ENCODE measurements around the gene SYNE2. TPM values are rescaled to one million over a fixed set of nuclear protein-coding genes. Genes with fewer than 3 reads are reported as not detected.

Gene SYNE2
- total and polyA plus RNA-seq, 2 of the 8 experiments (the other 6 are each of a cell fraction or from before 2014, with no cell fraction given) = 32.6 to 46.1 TPM

- Histone ChIP-seq H2BK12ac (ENCODE audit: low read depth, low read length) (no peak overlapping the region), H3K79me2 (ENCODE audit: control insufficient read depth in 1 of 2, insufficient read depth in 2 of 2, low read length in 2 of 2) (no peaks in the 10 kb centered on the region), H3K36me3 (ENCODE audit: control insufficient read depth in 2 of 4, insufficient read depth in 4 of 4, low read length in 3 of 4) (peaks cover 0 to 6% (median 1%) of the 10 kb centered on the region in 4 experiments; a peak in 3 of 8 replicates), H3K9ac (replicated peaks in 1 of 4; ENCODE audit: extremely low read depth in 1 of 4, low read depth in 3 of 4, low read length in 3 of 4) (no peak overlapping the region), H3K56ac (replicated peaks; ENCODE audit: insufficient read length, low read depth, low read length) (no peak overlapping the region), H3K23me2 (ENCODE audit: low read depth, low read length) (no peaks in the 10 kb centered on the region), H2AK5ac (ENCODE audit: low read depth, low read length) (no peak overlapping the region), H3K23ac (ENCODE audit: insufficient read length) (no peak overlapping the region), H3K4me2 (ENCODE audit: insufficient read depth in 1 of 2, low read depth in 2 of 2, low read length in 2 of 2) (no peak overlapping the region), H4K5ac (ENCODE audit: insufficient read length, low read depth, low read length) (no peak overlapping the region), H2BK120ac (replicated peaks; ENCODE audit: low read depth, low read length) (no peak overlapping the region), H3K79me1 (ENCODE audit: low read depth, low read length) (no peaks in the 10 kb centered on the region), H4K91ac (replicated peaks; ENCODE audit: insufficient read length, low read length) (no peak overlapping the region), H2BK20ac (ENCODE audit: low read length) (no peak overlapping the region), H4K8ac (ENCODE audit: extremely low read depth, insufficient read depth, low read length) (no peak overlapping the region), H3K18ac (ENCODE audit: extremely low read depth, low read length) (no peak overlapping the region), H3K14ac (ENCODE audit: insufficient read length) (no peak overlapping the region), H3K27ac (ENCODE audit: low read depth, low read length) (no peak overlapping the region), H3K4me1 (replicated peaks in 1 of 4; ENCODE audit: control insufficient read depth in 3 of 4, insufficient read depth in 4 of 4, low read length in 3 of 4) (peaks cover 0 to 6% (median 3%) of the 10 kb centered on the region in 4 experiments; a peak in 5 of 7 replicates), H3K4me3 (ENCODE audit: extremely low read depth in 1 of 4, insufficient read depth in 2 of 4, low read depth in 3 of 4, low read length in 4 of 4) (no peak overlapping the region), H4K20me1 (replicated peaks in 1 of 2; ENCODE audit: control insufficient read depth in 1 of 2, insufficient read depth in 2 of 2, low read length in 2 of 2) (no peaks in the 10 kb centered on the region), H3K4ac (replicated peaks; ENCODE audit: insufficient read length, low read depth, low read length) (no peak overlapping the region), H2BK5ac (ENCODE audit: low read depth, low read length) (no peak overlapping the region), H3K27me3 (replicated peaks in 1 of 4; ENCODE audit: control insufficient read depth in 3 of 4, extremely low read depth in 1 of 4, insufficient read depth in 3 of 4, low read length in 3 of 4) (no peaks in the 10 kb centered on the region), H2AFZ (ENCODE audit: low read length) (no peak overlapping the region), H3K9me3 (ENCODE audit: insufficient read depth in 2 of 2, low read depth in 1 of 2, low read length in 1 of 2) (no peaks in the 10 kb centered on the region), H2BK15ac (ENCODE audit: low read length) (no peak overlapping the region)
- ChIA-PET CTCF (ENCODE audit: partially characterized antibody) (interaction anchor here (0.7 kb wide), 1 partner anchor 202 kb away, joined by 3 read pairs; no protein-coding TSS in a partner anchor), POLR2A (ENCODE audit: partially characterized antibody) (no interaction called here)
- FAIRE-seq (no peak), DNase-seq (ENCODE audit: low read depth in 1 of 2, low spot score in 2 of 2) (no peak)
- WGBS, 2 experiments (ENCODE audit: extremely low coverage in 1 of 2, insufficient coverage in 1 of 2, insufficient read length in 1 of 2, insufficient replicate concordance in 2 of 2, low coverage in 1 of 2, low lambda C conversion rate in 2 of 2, missing lambda C conversion rate in 1 of 2) = 80% methylated on average over 1 of the region's 1 CpG; no CpG with 5 or more reads in 1 of the 2 experiments
- TF ChIP-seq EGR1 (IDR thresholded peaks at IDR 0.05; ENCODE audit: borderline replicate concordance, low read depth, low read length) (no peak), BCL11A (IDR thresholded peaks at IDR 0.05; ENCODE audit: low read depth in 2 of 2, low read length in 2 of 2) (no peak), KDM5A (IDR thresholded peaks at IDR 0.05; ENCODE audit: low read length) (no peak)
Observed at GRCh38 chr14:64091217-64091616, 238.4 kb downstream of the SYNE2 start.

Measured in H1 (cell line).